Measurements from ENCODE around the gene CRIM1.

- TF ChIP-seq TEAD4 (IDR thresholded peaks at IDR 0.05; ENCODE audit: low read depth, low read length) (no peak), CTCF (IDR thresholded peaks at IDR 0.05; ENCODE audit: control extremely low read depth in 1 of 3, insufficient read depth in 1 of 3, low read depth in 1 of 3, low read length in 3 of 3) (no peak), GABPA (IDR thresholded peaks at IDR 0.05; ENCODE audit: borderline replicate concordance, insufficient read depth, low read length) (no peak), EZH2 (IDR thresholded peaks at IDR 0.05; ENCODE audit: low read depth, low read length, severe bottlenecking) (no peak), KDM5A (IDR thresholded peaks at IDR 0.05; ENCODE audit: low read length) (no peak), BRCA1 (IDR thresholded peaks at IDR 0.05; ENCODE audit: low read depth, low read length) (no peak), RXRA (IDR thresholded peaks at IDR 0.05; ENCODE audit: insufficient read depth, low read depth, low read length) (no peak), ZNF274 (IDR thresholded peaks at IDR 0.05; ENCODE audit: borderline replicate concordance, extremely low read depth, low read length) (no peak), NANOG (IDR thresholded peaks at IDR 0.05; ENCODE audit: insufficient read depth, low read depth, low read length, poor library complexity, severe bottlenecking) (no peak), YY1 (IDR thresholded peaks at IDR 0.05; ENCODE audit: low read depth, low read length) (no peak)
These were observed 142.1 kb downstream of the CRIM1 start for GRCh38 chr2:36497570-36498163.
